ENCODE measurements around the gene RHBDF2. TPM values are rescaled to one million over a fixed set of nuclear protein-coding genes. Genes with fewer than 3 reads are reported as not detected.

The RHBDF2 gene
- total RNA-seq, 2 donors from 2014 or later = 11.6 to 23.9 TPM

DNA sequence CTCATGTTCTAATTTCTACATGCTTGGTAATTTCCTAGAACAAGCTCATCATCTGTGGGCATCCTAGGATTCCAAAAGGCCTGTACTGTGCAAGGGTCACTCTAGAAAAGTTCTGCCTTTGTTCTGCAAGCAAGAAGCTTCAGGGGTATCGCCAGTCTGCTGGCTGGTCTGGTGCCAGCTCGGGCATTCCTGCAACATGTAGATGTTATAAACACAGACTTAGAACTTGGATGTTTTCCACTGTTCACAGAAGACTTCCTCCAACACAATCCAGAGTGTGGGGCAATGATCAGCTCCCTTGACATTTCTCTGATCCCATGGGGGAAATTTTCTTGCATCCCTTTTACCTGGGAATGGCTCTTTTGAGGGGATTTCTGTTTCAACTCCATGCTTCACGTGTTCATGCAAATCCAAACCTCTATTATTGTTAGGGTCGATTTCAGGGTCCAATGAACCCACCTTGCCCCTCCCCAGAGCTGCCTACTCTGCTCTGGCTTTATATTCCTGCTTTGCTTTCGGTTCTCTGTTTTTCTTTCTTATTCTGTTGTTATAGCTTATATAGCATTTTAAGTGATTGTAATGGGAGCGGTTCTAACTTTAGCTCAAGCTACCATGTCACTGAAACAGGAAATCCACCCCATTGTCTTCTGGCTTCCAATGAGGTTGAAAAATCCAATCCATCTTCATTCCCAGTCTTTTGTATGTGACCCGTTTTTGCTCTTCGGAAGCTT lies 73.6 kb downstream of the RHBDF2 start:
- TF ChIP-seq, protein P1, sequence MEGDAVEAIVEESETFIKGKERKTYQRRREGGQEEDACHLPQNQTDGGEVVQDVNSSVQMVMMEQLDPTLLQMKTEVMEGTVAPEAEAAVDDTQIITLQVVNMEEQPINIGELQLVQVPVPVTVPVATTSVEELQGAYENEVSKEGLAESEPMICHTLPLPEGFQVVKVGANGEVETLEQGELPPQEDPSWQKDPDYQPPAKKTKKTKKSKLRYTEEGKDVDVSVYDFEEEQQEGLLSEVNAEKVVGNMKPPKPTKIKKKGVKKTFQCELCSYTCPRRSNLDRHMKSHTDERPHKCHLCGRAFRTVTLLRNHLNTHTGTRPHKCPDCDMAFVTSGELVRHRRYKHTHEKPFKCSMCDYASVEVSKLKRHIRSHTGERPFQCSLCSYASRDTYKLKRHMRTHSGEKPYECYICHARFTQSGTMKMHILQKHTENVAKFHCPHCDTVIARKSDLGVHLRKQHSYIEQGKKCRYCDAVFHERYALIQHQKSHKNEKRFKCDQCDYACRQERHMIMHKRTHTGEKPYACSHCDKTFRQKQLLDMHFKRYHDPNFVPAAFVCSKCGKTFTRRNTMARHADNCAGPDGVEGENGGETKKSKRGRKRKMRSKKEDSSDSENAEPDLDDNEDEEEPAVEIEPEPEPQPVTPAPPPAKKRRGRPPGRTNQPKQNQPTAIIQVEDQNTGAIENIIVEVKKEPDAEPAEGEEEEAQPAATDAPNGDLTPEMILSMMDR (IDR thresholded peaks at IDR 0.05) = no peak
- DNase-seq = no peak
- Histone ChIP-seq H3K27ac (peak overlapping the region; percentile 29), H3K4me1 (peaks cover 6% of the 10 kb centered on the region), H3K9ac (ENCODE audit: low read depth in 2 of 2, low read length in 2 of 2) (no peak overlapping the region), H3K9me3 (no peaks in the 10 kb centered on the region), H3K36me3 (no peaks in the 10 kb centered on the region), H3K4me3 (no peak overlapping the region), H3K27me3 (no peaks in the 10 kb centered on the region)
- intact Hi-C loops (cut with DNase I) = no loop called here

DNA sequence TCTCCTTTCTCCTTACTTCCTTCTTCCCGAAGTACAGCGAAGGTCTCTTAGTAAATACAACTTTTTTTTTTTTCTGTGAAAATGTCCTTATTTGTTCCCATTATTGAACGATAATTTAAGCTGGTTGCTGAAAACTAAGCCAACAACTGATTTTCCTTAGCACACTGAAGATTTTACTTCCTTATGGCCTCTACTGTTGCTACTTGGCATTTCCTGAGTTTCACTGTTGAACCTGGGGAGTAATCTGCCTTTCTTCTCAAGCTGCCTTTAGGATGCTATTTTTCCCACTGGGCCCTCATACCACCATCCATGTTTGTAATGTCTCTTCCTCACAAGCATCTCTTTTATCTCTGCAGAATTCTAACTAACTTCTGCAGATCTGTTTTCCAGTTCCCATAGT lies 74.4 kb downstream of the RHBDF2 start:
- intact Hi-C loops (cut with DNase I) = no loop called here
- peaks cover 6% of the 10 kb centered on the region for H3K4me1 ChIP-seq
- H3K4me3 ChIP-seq = no peak overlapping the region
- H3K27me3 ChIP-seq = no peaks in the 10 kb centered on the region
- DNase-seq = no peak
- no peak overlapping the region for H3K27ac ChIP-seq
- TF ChIP-seq, protein P1 (IDR thresholded peaks at IDR 0.05) = no peak
- no peaks in the 10 kb centered on the region for H3K36me3 ChIP-seq
- no peaks in the 10 kb centered on the region for H3K9me3 ChIP-seq
- no peak overlapping the region for H3K9ac ChIP-seq (ENCODE audit: low read depth in 2 of 2, low read length in 2 of 2)

DNA sequence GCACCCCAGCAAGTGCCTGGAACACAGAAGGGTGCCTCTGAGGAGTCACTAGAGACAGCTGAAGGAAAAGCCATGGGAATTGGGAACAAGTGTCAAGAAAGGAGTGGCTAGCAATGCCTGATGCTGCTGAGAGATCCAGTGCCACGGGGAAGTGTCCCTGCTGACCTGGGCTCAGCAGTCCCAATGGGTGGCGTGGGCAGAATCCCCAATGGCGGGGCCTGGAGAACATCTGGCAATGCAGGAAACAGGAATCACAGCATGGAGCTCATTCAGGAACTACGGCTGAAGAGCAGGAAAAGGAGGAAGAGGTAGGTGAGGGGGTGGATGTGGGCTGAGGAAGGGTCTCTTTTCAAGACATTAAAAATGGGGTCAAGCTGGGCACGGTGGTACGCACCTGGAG lies 78.4 kb downstream of the RHBDF2 start:
- Histone ChIP-seq H3K4me1 (peaks cover 5% of the 10 kb centered on the region), H3K36me3 (no peaks in the 10 kb centered on the region), H3K4me3 (no peak overlapping the region), H3K9me3 (no peaks in the 10 kb centered on the region), H3K27ac (no peak overlapping the region), H3K9ac (ENCODE audit: low read depth in 2 of 2, low read length in 2 of 2) (no peak overlapping the region), H3K27me3 (no peaks in the 10 kb centered on the region)
- no peak for DNase-seq
- TF ChIP-seq, protein P1 (IDR thresholded peaks at IDR 0.05) = no peak
- intact Hi-C loops (cut with DNase I) = no loop called here

DNA sequence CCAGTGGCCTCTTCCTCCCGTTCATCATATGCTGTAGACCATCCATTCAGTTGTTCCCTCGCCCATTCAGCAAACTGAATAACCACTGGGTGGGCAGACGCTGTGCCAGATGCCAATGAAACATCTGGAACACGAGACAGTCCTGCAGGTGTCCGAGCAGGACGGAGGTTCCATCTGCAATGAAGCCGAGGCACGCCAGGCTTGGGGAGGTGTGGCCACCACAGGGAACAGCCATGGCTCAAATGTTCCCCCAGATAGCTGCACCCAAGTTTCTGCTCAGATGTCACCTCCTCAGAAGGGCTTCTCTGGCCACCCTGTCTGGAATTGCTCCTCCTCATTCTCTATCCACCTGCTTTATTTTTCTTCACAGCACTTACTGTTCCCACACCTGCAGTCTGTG lies 78.8 kb downstream of the RHBDF2 start:
- Histone ChIP-seq H3K9ac (ENCODE audit: low read depth in 2 of 2, low read length in 2 of 2) (no peak overlapping the region), H3K4me3 (no peak overlapping the region), H3K27ac (no peak overlapping the region), H3K4me1 (peaks cover under 1% of the 10 kb centered on the region), H3K9me3 (no peaks in the 10 kb centered on the region), H3K27me3 (no peaks in the 10 kb centered on the region), H3K36me3 (no peaks in the 10 kb centered on the region)
- intact Hi-C loops (cut with DNase I) = no loop called here
- TF ChIP-seq, protein P1 (IDR thresholded peaks at IDR 0.05) = no peak
- DNase-seq = no peak

DNA sequence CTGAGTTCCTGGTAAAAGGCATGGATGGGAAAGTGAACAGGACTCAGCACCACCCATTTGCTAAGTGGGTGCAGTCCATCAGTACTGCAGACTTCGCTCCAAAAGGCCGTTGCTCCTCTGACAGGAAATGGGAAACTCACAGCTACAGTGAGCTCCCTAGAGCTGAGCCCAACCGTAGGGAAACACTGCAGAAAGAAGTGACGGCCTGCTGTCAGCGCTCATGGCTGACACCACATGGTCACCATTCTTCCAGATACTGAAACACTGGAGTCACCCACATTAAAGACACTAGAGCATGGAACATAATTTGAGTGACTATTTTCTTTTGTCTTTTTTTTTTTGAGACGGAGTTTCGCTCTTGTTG lies 80.2 kb downstream of the RHBDF2 start:
- TF ChIP-seq, protein P1 (IDR thresholded peaks at IDR 0.05) = no peak
- Histone ChIP-seq H3K27ac (no peak overlapping the region), H3K4me1 (no peaks in the 10 kb centered on the region), H3K9me3 (no peaks in the 10 kb centered on the region), H3K36me3 (no peaks in the 10 kb centered on the region), H3K27me3 (no peaks in the 10 kb centered on the region), H3K9ac (ENCODE audit: low read depth in 2 of 2, low read length in 2 of 2) (no peak overlapping the region), H3K4me3 (no peak overlapping the region)
- no peak for DNase-seq
- intact Hi-C loops (cut with DNase I) = no loop called here

Other genes with a start within 250 kb of the RHBDF2 start
- gene UBALD2, start 236.1 kb downstream of the RHBDF2 start, total RNA-seq = 10 to 100 TPM; 77.1 to 90.1 TPM
- gene QRICH2, start 193.1 kb downstream of the RHBDF2 start, total RNA-seq = 1 to 10 TPM; 1.2 to 5.7 TPM
- gene PRPSAP1, start 147.5 kb downstream of the RHBDF2 start, total RNA-seq = 10 to 100 TPM; 60.7 to 70.0 TPM
- gene SPHK1, start 116.8 kb downstream of the RHBDF2 start, total RNA-seq = 1 to 10 TPM; 2.1 to 3.3 TPM
- gene UBE2O, start 48.3 kb downstream of the RHBDF2 start, total RNA-seq = 10 to 100 TPM; 17.5 to 25.2 TPM
- not detected for gene AANAT, start 33.8 kb downstream of the RHBDF2 start, total RNA-seq
- gene CYGB, start 36.3 kb upstream of the RHBDF2 start, total RNA-seq = 1 to 10 TPM; 4.7 to 9.9 TPM
- gene PRCD, start 38.6 kb upstream of the RHBDF2 start, total RNA-seq = 1 to 10 TPM in 1 of 2 donors, under 1 TPM in 1; 0.29 to 1.2 TPM
- 1 to 10 TPM; 3.8 to 6.3 TPM for gene ST6GALNAC2, start 84.4 kb upstream of the RHBDF2 start, total RNA-seq
- 100 to 1,000 TPM; 311 to 465 TPM for gene ST6GALNAC1, start 142.3 kb upstream of the RHBDF2 start, total RNA-seq
- 10 to 100 TPM; 20.3 to 39.3 TPM for gene MXRA7, start 209.5 kb upstream of the RHBDF2 start, total RNA-seq
- gene JMJD6, start 225.2 kb upstream of the RHBDF2 start, total RNA-seq = 10 to 100 TPM; 38.6 to 41.6 TPM
- 10 to 100 TPM; 21.7 to 29.7 TPM for gene METTL23, start 225.4 kb upstream of the RHBDF2 start, total RNA-seq
- gene SRSF2, start 235.9 kb upstream of the RHBDF2 start, total RNA-seq = 100 to 1,000 TPM; 163 to 300 TPM
- 10 to 100 TPM; 24.9 to 38.9 TPM for gene MFSD11, start 236.7 kb upstream of the RHBDF2 start, total RNA-seq